Hepatocyte (in vitro differentiated cells): ENCODE data around the gene CTBP2. TPM values are rescaled to one million over a fixed set of nuclear protein-coding genes. Genes with fewer than 3 reads are reported as not detected.

ENCODE experiments used
- DNase-seq: peaks from one replicate; pipeline ENCODE4 v3.0.0-alpha.2; 2016; ENCODE audit warnings: low spot score
- H2AFZ ChIP-seq: fragments of 200-600 bp; sonication (generic); 2 replicates; pipeline ENCODE4 v1.6.0; 2016; ENCODE audit warnings: antibody characterized with exemption, mild to moderate bottlenecking
- H3K27ac ChIP-seq: fragments of 200-600 bp; sonication (generic); 2 replicates; pipeline ENCODE4 v1.5.1; 2016; ENCODE audit warnings: mild to moderate bottlenecking
- H3K27me3 ChIP-seq: fragments of 200-600 bp; sonication (generic); 2 replicates; pipeline ENCODE4 v1.6.1; 2016
- H3K36me3 ChIP-seq: fragments of 200-600 bp; sonication (generic); replicated peaks from 2 replicates; pipeline ENCODE4 v1.5.1; 2016; ENCODE audit warnings: low read depth; ENCODE audit not compliant: insufficient read depth
- H3K4me1 ChIP-seq: fragments of 200-600 bp; sonication (generic); 2 replicates; pipeline ENCODE4 v1.5.1; 2016; ENCODE audit warnings: mild to moderate bottlenecking, moderate library complexity; ENCODE audit not compliant: insufficient read depth
- H3K4me2 ChIP-seq: fragments of 200-600 bp; sonication (generic); 2 replicates; pipeline ENCODE4 v1.6.0; 2016
- H3K4me3 ChIP-seq: fragments of 200-600 bp; sonication (generic); 2 replicates; pipeline ENCODE4 v1.5.1; 2016; ENCODE audit warnings: mild to moderate bottlenecking
- H3K79me2 ChIP-seq: fragments of 200-600 bp; sonication (generic); 2 replicates; pipeline ENCODE4 v1.6.0; 2017; ENCODE audit warnings: mild to moderate bottlenecking
- H3K9me2 ChIP-seq: fragments of 200-600 bp; sonication (generic); replicated peaks from 2 replicates; pipeline ENCODE4 v1.6.0; 2017; ENCODE audit warnings: mild to moderate bottlenecking; ENCODE audit not compliant: insufficient read depth
- H3K9me3 ChIP-seq: fragments of 200-600 bp; sonication (generic); 2 replicates; pipeline ENCODE4 v1.5.1; 2016; ENCODE audit warnings: low read depth, mild to moderate bottlenecking
- H4K20me1 ChIP-seq: fragments of 200-600 bp; sonication (generic); 2 replicates; pipeline ENCODE4 v1.6.0; 2016; ENCODE audit warnings: mild to moderate bottlenecking; ENCODE audit not compliant: insufficient read depth, poor library complexity, severe bottlenecking
- EZH2 ChIP-seq: fragments of 200-600 bp; sonication (generic); IDR thresholded peaks from 2 replicates; pipeline ENCODE4 v1.6.1; 2016; ENCODE audit warnings: antibody characterized with exemption, mild to moderate bottlenecking, borderline replicate concordance
- EZH2phosphoT487 ChIP-seq: fragments of 200-600 bp; sonication (generic); IDR thresholded peaks from one replicate; pipeline ENCODE4 v1.6.1; 2018; ENCODE audit warnings: antibody characterized with exemption, mild to moderate bottlenecking, low read depth, moderate library complexity; ENCODE audit not compliant: unreplicated experiment, severe bottlenecking
- WGBS: methylation state at CpG from one replicate; pipeline ENCODE4 v1.1.6; 2016; ENCODE audit warnings: low lambda C conversion rate; ENCODE audit errors: missing lambda C conversion rate; 5-methylcytosine and 5-hydroxymethylcytosine counted together
- polyA plus RNA-seq: library from polyadenylated mRNA; unstranded; fragments of >200 nt; fragmentation: Nextera tagmentation; extraction: Ambion mirVana; gene quantifications from 2 replicates; pipeline ENCODE4 v1.2.1, GENCODE V29; 2016
- total RNA-seq: library from RNA; depleted of rRNA; stranded (reverse); fragments of >200 nt; gene quantifications from 2 replicates; pipeline ENCODE4 v1.2.3, GENCODE V29; 2014
- TF ChIP-seq, protein P1 (sequence below): fragments of 200-600 bp; sonication (generic); IDR thresholded peaks from 2 replicates; pipeline ENCODE4 v1.5.1; 2016; ENCODE audit warnings: antibody characterized with exemption, mild to moderate bottlenecking; ENCODE audit not compliant: poor library complexity

Gene CTBP2
- total and polyA plus RNA-seq, 2 experiments from 2014 or later = 61.3 to 81.0 TPM

DNA sequence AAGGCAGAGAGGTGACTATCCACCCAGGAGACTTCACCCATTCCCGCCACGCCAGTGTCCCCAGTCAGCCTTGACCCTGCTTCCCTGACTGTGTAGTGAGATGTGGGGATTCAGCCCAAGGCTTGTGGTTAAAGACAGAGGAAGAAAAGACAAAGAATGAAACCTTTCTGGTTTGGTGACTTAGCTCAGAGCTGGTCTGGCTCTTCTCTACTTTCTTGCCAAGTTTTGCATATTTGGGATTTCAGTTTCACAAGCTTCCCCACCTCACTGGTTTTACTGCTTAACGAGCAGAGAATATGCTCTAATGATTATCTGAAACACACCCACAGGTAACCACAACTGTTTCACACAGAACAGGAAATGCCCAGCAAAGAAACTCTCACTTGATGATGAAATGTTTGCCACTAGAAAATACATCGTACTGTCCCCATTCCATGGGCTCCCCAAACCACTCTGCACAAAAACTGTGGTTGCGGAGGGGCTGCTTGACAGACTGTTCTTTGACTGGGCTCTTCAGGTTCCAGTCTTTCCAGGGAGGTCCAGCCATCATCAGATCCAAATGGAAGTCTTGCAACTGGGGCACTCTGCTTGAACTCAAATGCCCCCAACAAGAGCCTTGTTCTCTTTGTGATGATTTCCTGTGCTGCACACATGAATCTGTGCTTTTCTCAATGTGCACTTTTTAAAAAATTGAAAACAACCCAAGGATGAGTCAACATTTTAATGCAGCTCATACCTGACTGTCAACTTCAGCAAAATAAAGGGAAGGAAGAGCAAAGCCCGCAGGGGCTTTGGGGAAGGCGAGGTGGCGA is 95.5 kb downstream of the CTBP2 start:
- 65% methylated on average over 8 of the region's 8 CpGs for WGBS
- Histone ChIP-seq H3K4me1 (peaks cover 36% of the 10 kb centered on the region), H3K36me3 (no peaks in the 10 kb centered on the region), H3K27me3 (no peaks in the 10 kb centered on the region), H3K4me3 (no peak overlapping the region), H3K4me2 (peak overlapping the region; percentile 55), H3K79me2 (peaks cover 89% of the 10 kb centered on the region), H4K20me1 (peaks cover 81% of the 10 kb centered on the region), H3K9me2 (no peaks in the 10 kb centered on the region), H3K9me3 (no peaks in the 10 kb centered on the region), H3K27ac (peak overlapping the region; percentile 88), H2AFZ (no peak overlapping the region)
- peak; percentile 61 for DNase-seq
- TF ChIP-seq EZH2 = no peak
- TF ChIP-seq EZH2phosphoT487 = no peak
- TF ChIP-seq, protein P1, sequence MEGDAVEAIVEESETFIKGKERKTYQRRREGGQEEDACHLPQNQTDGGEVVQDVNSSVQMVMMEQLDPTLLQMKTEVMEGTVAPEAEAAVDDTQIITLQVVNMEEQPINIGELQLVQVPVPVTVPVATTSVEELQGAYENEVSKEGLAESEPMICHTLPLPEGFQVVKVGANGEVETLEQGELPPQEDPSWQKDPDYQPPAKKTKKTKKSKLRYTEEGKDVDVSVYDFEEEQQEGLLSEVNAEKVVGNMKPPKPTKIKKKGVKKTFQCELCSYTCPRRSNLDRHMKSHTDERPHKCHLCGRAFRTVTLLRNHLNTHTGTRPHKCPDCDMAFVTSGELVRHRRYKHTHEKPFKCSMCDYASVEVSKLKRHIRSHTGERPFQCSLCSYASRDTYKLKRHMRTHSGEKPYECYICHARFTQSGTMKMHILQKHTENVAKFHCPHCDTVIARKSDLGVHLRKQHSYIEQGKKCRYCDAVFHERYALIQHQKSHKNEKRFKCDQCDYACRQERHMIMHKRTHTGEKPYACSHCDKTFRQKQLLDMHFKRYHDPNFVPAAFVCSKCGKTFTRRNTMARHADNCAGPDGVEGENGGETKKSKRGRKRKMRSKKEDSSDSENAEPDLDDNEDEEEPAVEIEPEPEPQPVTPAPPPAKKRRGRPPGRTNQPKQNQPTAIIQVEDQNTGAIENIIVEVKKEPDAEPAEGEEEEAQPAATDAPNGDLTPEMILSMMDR = no peak

DNA sequence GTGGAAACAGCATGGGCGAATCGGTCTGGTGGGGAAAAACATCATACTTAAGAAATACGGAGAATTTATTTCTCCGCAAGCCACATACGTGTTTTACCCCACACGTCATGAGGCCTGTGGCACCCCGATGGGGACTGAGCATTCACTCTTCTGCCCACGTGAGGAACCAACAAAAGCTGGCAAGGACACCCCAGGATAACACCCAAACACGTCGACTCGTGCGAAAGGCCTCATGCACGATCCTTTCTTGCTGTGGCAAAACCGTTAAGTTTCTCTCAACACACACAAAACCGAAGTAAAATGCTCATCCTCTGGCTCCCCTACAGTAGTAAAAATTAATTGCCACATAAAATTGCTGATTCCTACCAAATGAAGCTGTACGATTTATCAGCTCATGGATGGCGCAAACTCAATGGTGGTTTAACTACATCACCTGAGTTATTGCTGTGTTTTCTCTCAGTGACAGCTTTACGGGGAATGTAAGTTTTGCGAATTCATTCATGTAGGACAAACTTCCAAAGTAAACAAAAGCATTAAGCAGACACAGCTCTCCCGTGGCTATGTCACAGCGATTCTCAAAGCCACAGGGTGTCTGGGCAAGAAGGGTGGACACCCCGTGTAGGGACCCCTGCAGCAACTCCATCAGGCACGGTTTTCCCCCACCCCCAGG is 97.0 kb downstream of the CTBP2 start:
- TF ChIP-seq EZH2phosphoT487 (no peak), EZH2 (no peak)
- TF ChIP-seq, protein P1 = no peak
- Histone ChIP-seq H3K4me3 (no peak overlapping the region), H2AFZ (no peak overlapping the region), H4K20me1 (peaks cover 73% of the 10 kb centered on the region), H3K4me2 (peak overlapping the region; percentile 7), H3K4me1 (peaks cover 36% of the 10 kb centered on the region), H3K36me3 (no peaks in the 10 kb centered on the region), H3K27me3 (no peaks in the 10 kb centered on the region), H3K9me3 (no peaks in the 10 kb centered on the region), H3K9me2 (no peaks in the 10 kb centered on the region), H3K79me2 (peaks cover 89% of the 10 kb centered on the region), H3K27ac (peak overlapping the region; percentile 88)
- 72% methylated on average over 23 of the region's 23 CpGs for WGBS
- no peak for DNase-seq

- peaks cover 68% of the 10 kb centered on the region for H4K20me1 ChIP-seq
- H3K4me2 ChIP-seq = no peak overlapping the region
- no peaks in the 10 kb centered on the region for H3K9me2 ChIP-seq
- H3K4me1 ChIP-seq = peaks cover 40% of the 10 kb centered on the region
- no peak for DNase-seq
- H3K36me3 ChIP-seq = no peaks in the 10 kb centered on the region
- peaks cover 89% of the 10 kb centered on the region for H3K79me2 ChIP-seq
- no peaks in the 10 kb centered on the region for H3K27me3 ChIP-seq
- 85% methylated on average over 9 of the region's 9 CpGs for WGBS
- no peak overlapping the region for H3K4me3 ChIP-seq
- peak overlapping the region; percentile 88 for H3K27ac ChIP-seq
- no peaks in the 10 kb centered on the region for H3K9me3 ChIP-seq
- H2AFZ ChIP-seq = no peak overlapping the region
- TF ChIP-seq, protein P1 = no peak
- no peak for TF ChIP-seq EZH2
- no peak for TF ChIP-seq EZH2phosphoT487
Observed at GRCh38 chr10:125062914-125063230, 97.5 kb downstream of the CTBP2 start.
